ENCODE results near the gene PHF2.

- TF ChIP-seq CTCF (IDR thresholded peaks at IDR 0.05) (no peak), POLR2A (IDR thresholded peaks at IDR 0.05) (no peak), POLR2AphosphoS5 (IDR thresholded peaks at IDR 0.05) (no peak)
Measured at GRCh38 chr9:93656426-93657239, 80.2 kb downstream of the PHF2 start.

Measured in breast epithelium (tissue), 3 donors.